Superior temporal gyrus (tissue), 1 donor: ENCODE measurements around the gene SCN10A.
A peak's percentile ranks its signal among the peaks of the same experiment; 100 is the strongest.

Experiments
- DNase-seq: peaks from one replicate; pipeline ENCODE4 v3.0.0-alpha.2; 2016; ENCODE audit errors: extremely low spot score

The SCN10A gene

GRCh38 chr3:38651153-38651789 lies 164.7 kb downstream of the SCN10A start:
- peak; percentile 72 for DNase-seq

GRCh38 chr3:38650248-38650951 lies 165.6 kb downstream of the SCN10A start:
- DNase-seq, result no peak

DNA sequence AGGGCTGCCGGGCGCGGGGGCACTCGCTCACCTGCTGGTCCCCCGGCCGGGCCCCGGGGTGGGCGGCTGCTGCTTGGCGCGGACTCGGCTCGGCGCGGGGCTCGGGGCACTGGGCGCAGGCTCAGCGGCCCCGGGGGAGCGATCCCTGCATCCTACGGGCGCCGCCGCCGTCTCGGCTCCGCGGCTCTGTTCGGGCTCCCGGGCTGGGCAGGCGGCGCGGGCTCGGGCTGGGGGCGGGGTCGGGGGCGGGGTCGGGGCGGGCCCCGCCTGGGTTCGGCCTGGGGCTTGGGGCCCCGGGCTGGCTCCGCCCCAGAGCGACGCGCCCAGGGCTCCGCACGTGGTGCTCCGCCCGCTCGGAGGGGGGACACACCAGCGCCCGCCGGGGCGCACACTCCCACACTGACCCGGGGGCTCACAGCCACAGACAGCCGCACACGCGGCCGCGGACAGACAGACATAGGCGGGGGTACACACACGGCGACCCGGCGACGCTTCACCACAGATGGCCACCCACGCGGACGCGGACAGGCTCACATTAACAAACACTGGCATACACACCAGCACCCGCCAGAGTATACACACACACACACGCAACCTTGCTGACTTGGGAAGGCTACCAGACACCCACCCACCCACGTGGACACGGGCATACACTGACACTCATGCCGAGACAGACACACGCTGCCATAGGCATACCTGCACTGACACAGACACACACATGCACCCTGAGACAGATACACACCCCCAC lies 166.3 kb downstream of the SCN10A start, which contains the start of gene SCN5A:
Gene SCN5A, minus strand, starts transcription at position 188 of the 748 bp plus-strand sequence. CDS start 16,380 bp downstream, outside the sequence.
- DNase-seq, result no peak

DNA sequence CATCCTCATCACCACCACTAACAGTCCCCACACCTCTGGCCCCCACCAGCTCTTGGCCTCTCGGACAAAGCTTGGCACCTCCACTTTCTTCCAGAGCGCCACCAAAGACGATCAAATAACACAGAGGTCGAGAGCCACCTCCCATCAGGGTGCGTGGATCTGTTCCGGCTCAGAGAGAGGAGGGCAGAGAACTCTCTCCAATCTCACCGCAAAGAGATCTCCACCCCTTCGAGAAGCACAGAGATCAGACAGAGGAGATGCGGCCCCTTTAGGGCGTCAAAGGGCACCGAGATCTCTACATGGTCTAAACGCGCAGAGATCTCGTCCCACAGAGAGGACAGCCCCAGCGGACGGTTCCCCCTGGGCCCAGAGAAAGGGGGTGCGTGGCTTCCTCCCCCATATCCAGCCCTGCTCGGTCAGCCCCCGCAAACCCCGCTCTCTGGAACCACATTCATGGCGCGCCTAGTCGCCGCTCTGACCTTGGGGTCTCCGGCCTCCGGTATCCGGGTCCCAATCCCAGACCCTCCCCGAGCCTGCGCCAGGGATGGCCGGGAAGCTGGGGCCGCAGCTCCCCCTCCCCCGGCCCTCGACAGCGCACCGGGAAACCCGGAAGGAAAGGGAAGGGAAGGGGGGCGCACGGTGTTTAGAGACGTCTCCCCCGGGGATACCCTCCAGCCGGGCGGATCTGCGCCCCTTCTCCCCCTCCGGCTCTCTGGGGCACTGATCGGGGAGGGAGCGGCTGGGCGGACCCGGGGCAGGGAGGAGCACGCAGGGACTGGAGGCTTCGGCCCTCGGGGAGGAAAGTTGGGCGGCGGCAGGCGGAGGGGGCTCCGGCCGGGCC lies 167.1 kb downstream of the SCN10A start:
- DNase-seq, result no peak

DNA sequence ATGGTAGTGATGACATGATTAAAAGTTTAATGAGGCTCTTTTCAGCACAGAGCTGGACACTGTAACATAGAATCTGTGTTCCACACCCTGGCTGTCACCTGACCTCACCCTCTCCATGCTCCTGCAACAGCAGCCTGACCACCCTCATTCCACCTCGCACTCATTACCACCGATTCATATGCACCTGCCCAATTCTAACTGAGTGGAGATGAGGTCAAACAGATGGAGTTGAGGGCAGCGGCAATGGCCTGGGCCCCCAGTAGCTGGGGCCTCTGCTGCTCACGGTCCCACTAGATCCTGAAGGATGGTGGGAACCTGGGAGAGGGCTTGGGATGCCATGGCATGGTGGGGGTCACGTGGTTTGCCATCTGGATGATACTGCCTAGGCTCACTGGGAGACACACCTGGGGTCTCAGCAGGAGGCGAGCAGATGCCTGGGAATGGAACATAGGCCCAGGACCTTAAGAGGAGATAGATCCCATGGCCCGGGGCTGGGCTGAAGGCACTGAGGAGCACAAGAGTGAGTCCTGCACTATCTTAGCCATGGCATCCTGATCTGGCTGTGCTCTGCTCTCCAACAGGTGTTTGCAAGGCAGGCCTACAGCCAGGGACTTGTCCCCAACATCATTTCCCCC lies 167.9 kb downstream of the SCN10A start:
- DNase-seq, result no peak

DNA sequence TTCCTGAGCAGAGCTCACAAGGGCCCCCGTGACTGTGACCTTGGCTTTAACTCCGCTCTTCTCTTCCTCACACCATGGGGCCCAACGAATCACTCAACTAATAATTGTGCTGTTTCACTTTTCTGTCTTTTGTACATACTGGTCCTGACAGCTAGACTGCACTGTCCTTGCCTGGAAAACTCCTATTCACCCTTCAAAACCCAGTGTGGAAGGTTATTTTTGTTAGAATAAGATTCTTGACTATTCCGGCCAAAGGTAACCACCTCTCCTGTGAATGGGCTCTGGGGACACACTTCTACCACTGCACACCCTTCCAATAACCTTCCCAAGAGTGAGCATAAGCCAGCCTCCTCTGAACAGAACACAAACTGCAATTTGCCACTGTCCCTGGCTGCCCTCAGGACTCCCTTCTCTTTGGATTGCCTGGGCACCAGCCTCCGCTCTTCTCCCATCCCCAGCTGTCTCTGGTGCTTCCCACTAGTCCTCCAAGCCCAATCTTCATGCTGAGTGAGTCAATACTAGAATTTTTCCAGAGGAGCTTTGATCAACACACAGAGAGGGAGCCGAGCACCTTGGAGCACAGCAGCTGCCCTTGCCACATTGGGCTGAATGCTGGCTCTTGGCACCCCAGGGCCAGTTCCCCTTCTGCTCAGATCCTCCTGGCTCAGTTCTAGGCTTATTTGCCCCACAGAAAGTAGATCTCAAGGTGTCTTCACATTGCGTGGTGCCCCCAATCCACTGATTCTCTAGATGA lies 168.6 kb downstream of the SCN10A start:
- no peak for DNase-seq
